Stomach (tissue), 9 donors: ENCODE data around the gene MAFB. TPM values are rescaled to one million over a fixed set of nuclear protein-coding genes. Genes with fewer than 3 reads are reported as not detected.

Experiments used
- DNase-seq, 2 donors: peaks; one replicate each; pipeline versions ENCODE4 v3.0.0 to v3.0.0-alpha.2; 2013 to 2019
- H3K27ac ChIP-seq, 5 donors: fragments of 200-600 bp in 4 of 5; sonication (generic) in 4 of 5; one replicate each; pipeline ENCODE4 v1.5.1; 2013 to 2019; ENCODE audit warnings: mild to moderate bottlenecking in 1 of 5, moderate library complexity in 1 of 5
- H3K27me3 ChIP-seq, 3 donors: fragments of 200-600 bp; sonication (generic); one replicate each; pipeline ENCODE4 v1.5.1; 2017 to 2019; ENCODE audit warnings: mixed run types in 1 of 3
- H3K36me3 ChIP-seq, 4 donors: fragments of 200-600 bp; sonication (generic); 1 replicate in 3 of 4; 2 replicates in 1 of 4; pipeline ENCODE4 v1.5.1; 2016 to 2019
- H3K4me1 ChIP-seq, 4 donors: fragments of 200-600 bp; sonication (generic); one replicate each; pipeline ENCODE4 v1.5.1; 2016 to 2019
- H3K4me3 ChIP-seq, 4 donors: fragments of 200-600 bp; sonication (generic) in 3 of 4; one replicate each; pipeline ENCODE4 v1.5.1; 2016 to 2019; ENCODE audit warnings: mild to moderate bottlenecking in 1 of 4
- H3K9me3 ChIP-seq, 4 donors: fragments of 200-600 bp; sonication (generic); one replicate each; pipeline ENCODE4 v1.5.1; 2016 to 2019
- EP300 ChIP-seq: sonication (generic); formaldehyde crosslinking; IDR thresholded peaks from one replicate; pipeline ENCODE4 v1.6.1; 2017; ENCODE audit warnings: antibody characterized with exemption
- POLR2A ChIP-seq, 4 donors: fragments of 450-650 bp; IDR thresholded peaks; one replicate each; pipeline ENCODE4 v1.6.1; 2016; ENCODE audit warnings: antibody characterized with exemption in 4 of 4, control low read depth in 2 of 4, mild to moderate bottlenecking in 1 of 4, moderate library complexity in 1 of 4
- POLR2AphosphoS5 ChIP-seq, 3 donors: sonication (generic); formaldehyde crosslinking; IDR thresholded peaks; one replicate each; pipeline ENCODE4 v1.6.1; 2016; ENCODE audit warnings: antibody characterized with exemption in 3 of 3
- WGBS, 5 donors: extraction: QIAGEN DNeasy Blood & Tissue Kit in 3 of 5; methylation state at CpG; one replicate each; pipeline versions ENCODE4 v1.1.5 to v1.1.7; 2013 to 2018; 5-methylcytosine and 5-hydroxymethylcytosine counted together
- intact Hi-C: fragments of 100-400 bp; cut with DNase I; formaldehyde crosslinking; loops from one replicate; pipeline ENCODE4 v1.15.1; 2023; ENCODE audit warnings: low total_unique reads
- polyA plus RNA-seq, 3 donors: library from polyadenylated mRNA; stranded (reverse); fragments of 200-250 nt; gene quantifications; one replicate each; pipeline ENCODE4 v1.2.3, GENCODE V29; 2013
- total RNA-seq, 5 donors: library from RNA; depleted of rRNA; stranded (reverse); fragments of >200 nt; gene quantifications; one replicate each; pipeline versions ENCODE4 v1.1.0 to v1.2.3, GENCODE V29; 2014 to 2016
- TF ChIP-seq, protein P1 (sequence below), 7 experiments: fragments of 450-650 bp in 4 of 7; fragments of 200-600 bp in 3 of 7; sonication (generic) in 3 of 7; IDR thresholded peaks; one replicate each; pipeline ENCODE4 v1.5.1; 2016 to 2019; ENCODE audit warnings: antibody characterized with exemption in 7 of 7, control low read depth in 2 of 7, mild to moderate bottlenecking in 1 of 7
- donor health status: healthy with polysubstance abuse.
- donor health status: Bipolar disorder and iron deficiency.
- donor health status: healthy.

The MAFB gene
- total and polyA plus RNA-seq, 8 donors: 4.5 to 34.4 (median 8.5) TPM

DNA sequence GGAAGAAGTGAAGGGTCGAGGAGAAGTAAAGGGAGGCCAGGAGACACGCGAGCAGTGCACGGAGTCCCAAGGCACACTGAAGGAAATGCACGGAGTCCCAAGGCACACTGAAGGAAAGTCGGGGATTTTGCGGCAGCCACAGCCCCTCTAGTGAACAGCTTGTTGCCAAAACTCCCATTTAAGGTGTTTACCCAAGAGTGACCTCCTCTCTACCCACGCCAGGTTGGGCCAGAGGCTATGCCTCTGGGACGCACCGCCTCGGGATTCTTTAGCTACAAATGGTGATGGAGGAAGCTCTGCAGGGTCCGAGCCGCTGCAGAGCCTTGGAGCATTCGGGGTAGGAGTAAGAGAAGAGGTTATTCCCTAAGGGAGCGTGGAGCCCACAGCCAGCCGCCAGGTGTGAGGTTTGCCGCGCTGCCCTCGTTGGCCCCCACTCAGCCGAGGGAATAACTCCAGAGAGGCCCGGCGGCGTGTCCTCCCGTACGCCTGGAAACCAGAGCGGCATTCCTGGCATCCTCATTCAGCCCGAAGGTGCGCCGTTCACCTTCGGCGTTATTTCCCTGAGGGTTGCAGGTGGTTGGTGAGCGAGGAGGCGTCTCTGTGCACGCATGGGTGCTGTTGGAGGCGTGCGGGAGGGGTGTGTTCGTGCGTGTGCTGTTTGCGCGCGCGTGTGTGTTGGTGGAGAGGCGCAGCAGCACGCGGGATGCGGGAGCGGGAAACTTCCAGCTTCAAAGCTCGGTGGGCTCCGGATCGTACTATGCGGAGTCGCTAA, 3.4 kb upstream of the MAFB start:
- no peak overlapping the region for H3K4me3 ChIP-seq
- peaks cover 20 to 51% (median 40%) of the 10 kb centered on the region in 4 donors for H3K4me1 ChIP-seq
- no peaks in the 10 kb centered on the region for H3K9me3 ChIP-seq
- no peak for DNase-seq
- TF ChIP-seq, protein P1, sequence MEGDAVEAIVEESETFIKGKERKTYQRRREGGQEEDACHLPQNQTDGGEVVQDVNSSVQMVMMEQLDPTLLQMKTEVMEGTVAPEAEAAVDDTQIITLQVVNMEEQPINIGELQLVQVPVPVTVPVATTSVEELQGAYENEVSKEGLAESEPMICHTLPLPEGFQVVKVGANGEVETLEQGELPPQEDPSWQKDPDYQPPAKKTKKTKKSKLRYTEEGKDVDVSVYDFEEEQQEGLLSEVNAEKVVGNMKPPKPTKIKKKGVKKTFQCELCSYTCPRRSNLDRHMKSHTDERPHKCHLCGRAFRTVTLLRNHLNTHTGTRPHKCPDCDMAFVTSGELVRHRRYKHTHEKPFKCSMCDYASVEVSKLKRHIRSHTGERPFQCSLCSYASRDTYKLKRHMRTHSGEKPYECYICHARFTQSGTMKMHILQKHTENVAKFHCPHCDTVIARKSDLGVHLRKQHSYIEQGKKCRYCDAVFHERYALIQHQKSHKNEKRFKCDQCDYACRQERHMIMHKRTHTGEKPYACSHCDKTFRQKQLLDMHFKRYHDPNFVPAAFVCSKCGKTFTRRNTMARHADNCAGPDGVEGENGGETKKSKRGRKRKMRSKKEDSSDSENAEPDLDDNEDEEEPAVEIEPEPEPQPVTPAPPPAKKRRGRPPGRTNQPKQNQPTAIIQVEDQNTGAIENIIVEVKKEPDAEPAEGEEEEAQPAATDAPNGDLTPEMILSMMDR (IDR thresholded peaks at IDR 0.05): no peak
- WGBS, 5 donors: 11 to 21% (median 17%) methylated on average over 22 to 52 of the region's 52 CpGs
- intact Hi-C loops: no loop called here
- no peak overlapping the region for H3K27ac ChIP-seq
- peaks cover 9 to 93% (median 61%) of the 10 kb centered on the region in 3 donors for H3K27me3 ChIP-seq
- no peaks in the 10 kb centered on the region for H3K36me3 ChIP-seq

DNA sequence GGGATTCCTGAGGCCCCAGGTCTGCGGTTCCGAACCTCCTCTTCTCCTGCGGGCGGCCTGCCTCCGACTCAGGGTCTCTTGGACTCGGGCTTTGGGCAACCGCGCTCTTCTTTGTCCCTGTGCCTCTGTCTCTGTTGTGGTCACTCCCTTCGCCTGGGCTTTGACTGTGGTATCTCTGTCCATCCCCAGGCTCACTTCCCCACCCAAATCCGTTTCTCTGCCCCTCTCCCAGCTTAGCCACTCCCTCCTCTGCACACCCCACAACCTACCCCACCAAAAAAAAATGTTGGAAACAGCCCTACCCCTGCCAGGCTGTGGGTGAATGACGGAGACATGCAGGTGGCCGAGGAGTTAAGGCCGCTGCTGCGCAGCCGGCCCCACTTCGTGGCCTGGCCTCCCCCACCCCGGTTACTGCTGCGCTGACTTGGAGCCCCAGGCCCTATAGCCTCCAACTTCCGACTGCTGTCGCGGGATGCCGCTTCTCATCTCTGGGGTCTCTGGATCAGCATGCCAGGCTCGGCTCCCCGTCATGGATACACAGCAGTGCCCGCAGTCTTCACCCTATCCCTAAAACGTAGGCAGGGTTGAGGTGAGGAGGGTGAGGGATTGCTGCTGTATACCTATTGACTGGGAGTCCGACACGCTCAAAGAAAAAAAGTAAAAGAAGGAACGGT, 2.7 kb upstream of the MAFB start:
- WGBS, 5 donors: 20 to 32% (median 25%) methylated on average over 19 to 29 of the region's 29 CpGs
- Histone ChIP-seq H3K4me3 (no peak overlapping the region), H3K27me3 (peaks cover 9 to 93% (median 64%) of the 10 kb centered on the region in 3 donors), H3K27ac (no peak overlapping the region), H3K9me3 (no peaks in the 10 kb centered on the region), H3K36me3 (no peaks in the 10 kb centered on the region), H3K4me1 (peaks cover 28 to 58% (median 44%) of the 10 kb centered on the region in 4 donors)
- no peak for DNase-seq
- no peak for TF ChIP-seq EP300
- no peak for TF ChIP-seq POLR2A (IDR thresholded peaks at IDR 0.05)
- TF ChIP-seq POLR2AphosphoS5 (IDR thresholded peaks at IDR 0.05): no peak
- TF ChIP-seq, protein P1 (IDR thresholded peaks at IDR 0.05): no peak
- intact Hi-C loops: no loop called here

DNA sequence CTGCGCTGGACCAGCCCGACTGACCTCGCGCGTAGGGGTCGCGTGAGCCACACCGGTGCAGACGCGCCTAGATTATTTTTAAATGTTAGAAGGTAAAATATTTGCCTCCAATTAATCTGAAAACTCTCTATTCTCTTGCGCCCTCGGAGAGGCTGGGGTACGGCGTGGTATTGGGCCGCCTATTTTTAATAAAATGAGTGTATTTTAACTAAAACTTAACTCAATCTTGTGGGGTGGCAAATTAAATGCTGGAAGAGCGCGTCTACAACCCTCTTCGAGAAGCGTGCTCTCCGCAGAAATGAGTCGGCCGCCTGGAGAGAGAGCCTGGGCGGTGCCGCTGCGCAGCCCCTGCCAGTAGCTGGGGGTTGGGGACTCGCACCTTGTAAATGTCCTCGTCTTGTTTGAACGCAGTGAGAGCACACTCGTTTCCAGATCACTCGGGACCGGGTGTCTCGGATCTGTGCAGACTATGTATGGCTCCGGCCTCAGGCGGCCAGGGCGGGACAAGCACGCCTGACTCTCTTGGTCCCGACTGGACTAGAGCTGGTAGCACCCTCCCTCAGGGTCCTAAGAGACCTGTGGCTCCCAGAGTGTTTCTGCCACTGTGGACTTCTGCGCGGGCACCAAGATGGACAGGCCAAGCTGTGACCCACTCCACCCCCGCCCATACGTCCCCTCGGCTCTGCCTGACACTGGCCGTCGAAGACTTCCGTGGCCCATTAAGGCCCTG, 2.0 kb upstream of the MAFB start:
- no peaks in the 10 kb centered on the region for H3K9me3 ChIP-seq
- peaks cover 9 to 93% (median 64%) of the 10 kb centered on the region in 3 donors for H3K27me3 ChIP-seq
- intact Hi-C loops: no loop called here
- H3K4me3 ChIP-seq: peak overlapping the region; percentile 58 to 77 (median 68)
- H3K36me3 ChIP-seq: no peaks in the 10 kb centered on the region
- DNase-seq: no peak
- peak overlapping the region in 1 of 5 donors; percentile 94 for H3K27ac ChIP-seq
- H3K4me1 ChIP-seq: peaks cover 29 to 65% (median 48%) of the 10 kb centered on the region in 4 donors
- TF ChIP-seq, protein P1 (IDR thresholded peaks at IDR 0.05): no peak
- TF ChIP-seq POLR2AphosphoS5 (IDR thresholded peaks at IDR 0.05) (no peak), EP300 (no peak), POLR2A (IDR thresholded peaks at IDR 0.05) (no peak)
- WGBS, 5 donors: 15 to 25% (median 18%) methylated on average over 29 to 45 of the region's 45 CpGs
